GM21529 (cell line): Measurements from ENCODE around the gene ERMN.
"Not testable (repeated sequence)": the region's sequence is repeated elsewhere in the genome, so short reads cannot be mapped to it uniquely, and the experiment has no call there.

Experiments
- ATAC-seq: cut with Tn5 transposase; IDR thresholded peaks from one replicate; pipeline ENCODE4 v1.9.1; 2021; ENCODE audit not compliant: unreplicated experiment

Gene ERMN

DNA sequence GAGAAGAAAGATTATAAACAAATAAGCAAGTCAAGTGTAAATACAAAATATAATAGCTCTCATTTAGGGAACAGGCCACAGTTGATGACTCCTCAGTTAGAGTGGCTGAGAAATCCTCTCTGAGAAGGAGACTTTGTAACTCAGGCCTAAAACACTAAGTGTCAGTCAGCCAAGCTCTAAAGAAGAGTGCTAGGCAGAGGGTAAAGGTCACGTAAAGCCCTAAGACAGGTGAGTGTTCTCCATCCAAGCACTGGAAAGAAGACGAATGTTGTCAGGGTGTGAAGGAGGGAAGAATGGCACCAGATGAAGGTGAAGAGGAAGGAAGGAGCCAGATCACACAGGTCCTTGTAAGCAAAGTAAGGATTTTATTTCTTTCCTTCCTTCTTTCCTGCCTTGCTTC is 24.3 kb downstream of the ERMN start:
- ATAC-seq, result no peak

DNA sequence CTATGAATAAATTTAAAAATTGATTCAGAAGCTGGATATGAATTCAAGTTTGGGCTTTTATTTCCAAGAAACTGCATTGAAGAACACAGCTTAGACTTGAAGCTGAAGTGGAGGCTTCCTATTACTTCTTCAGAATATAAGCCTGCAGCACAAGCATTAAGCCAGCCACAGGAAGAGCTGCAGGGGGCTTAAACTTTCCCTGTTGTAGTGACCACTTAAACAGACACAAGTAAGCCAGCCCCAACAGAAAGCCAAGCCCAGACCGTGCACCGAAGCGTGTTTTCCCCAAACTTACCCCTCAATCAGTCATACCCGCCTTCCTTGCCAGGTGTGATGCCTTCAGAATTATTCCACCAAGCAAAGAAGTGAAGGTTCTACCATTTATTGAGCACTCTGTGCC is 28.7 kb downstream of the ERMN start:
- no peak for ATAC-seq

DNA sequence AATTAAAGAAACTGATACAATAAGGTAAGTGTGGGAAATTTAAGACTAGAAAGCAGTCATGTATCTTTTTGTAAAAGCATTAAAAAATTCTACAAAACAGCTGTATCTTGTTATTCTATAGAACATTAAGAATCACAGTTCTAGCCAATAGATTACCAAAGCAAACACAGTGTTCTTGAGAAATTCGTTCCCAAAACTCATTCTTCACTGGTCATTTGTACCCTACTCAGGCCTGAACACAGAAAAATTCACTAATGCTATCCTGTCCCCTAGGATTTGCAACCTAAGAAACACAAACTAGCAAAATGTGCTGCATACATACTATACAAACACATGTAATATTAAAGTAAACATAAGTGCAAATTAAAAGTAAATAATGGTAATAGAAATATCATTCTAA is 29.1 kb downstream of the ERMN start:
- ATAC-seq, result no peak

DNA sequence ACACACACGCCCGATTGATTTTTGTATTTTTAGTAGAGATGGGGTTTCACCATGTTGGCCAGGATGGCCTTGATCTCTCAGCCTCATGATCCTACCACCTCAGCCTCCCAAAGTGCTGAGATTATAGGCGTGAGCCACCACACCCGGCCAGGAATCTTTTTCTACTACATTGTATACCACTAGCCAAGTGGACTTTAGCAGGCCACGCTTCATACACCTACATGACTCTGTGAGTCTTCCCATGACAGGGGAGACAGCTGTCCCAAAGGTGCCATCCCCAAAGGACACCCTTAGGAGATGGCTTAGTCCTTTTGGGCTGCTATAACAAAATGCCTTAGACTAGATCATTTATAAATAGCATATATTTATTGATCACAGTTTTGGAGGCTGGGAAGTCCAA is 32.8 kb downstream of the ERMN start:
- no peak for ATAC-seq

DNA sequence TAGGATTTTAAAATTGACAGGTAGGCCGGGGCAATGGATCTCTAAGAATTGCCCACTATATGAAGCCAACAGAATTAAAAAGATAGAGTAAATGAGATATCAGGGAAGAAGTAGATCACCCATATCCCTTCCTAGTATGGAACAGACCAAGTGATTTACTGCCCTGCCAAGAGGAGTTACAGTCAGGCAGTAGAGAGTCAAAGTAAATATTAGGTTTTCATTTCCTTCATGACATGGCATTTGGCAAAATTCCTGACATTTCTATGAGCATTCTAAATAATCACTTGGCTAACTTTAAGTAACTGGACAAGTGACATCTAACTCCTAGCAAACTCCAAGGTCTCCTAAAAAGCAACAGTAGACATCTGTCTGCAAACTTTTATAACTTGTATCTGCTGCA is 34.6 kb downstream of the ERMN start:
- ATAC-seq, result no peak

DNA sequence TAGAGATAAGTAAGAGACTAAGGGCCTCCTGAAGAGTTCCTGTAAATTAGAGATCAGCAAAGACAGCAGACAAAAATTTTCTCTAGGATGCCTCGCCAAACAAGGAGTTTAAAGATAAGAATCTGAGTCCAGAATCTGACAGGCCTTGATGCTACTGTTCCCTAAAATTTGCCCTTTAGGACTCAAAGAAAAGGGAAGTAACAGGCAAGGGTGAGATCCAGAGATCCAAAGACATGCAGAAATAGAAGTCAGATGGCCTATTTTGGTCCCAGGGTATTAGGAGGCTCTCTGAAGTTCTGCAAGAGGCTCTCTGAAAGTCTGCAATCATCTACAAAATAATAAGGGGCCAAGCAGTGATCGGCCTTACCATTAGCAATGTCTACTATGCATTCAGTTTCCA is 35.1 kb downstream of the ERMN start:
- no peak for ATAC-seq

DNA sequence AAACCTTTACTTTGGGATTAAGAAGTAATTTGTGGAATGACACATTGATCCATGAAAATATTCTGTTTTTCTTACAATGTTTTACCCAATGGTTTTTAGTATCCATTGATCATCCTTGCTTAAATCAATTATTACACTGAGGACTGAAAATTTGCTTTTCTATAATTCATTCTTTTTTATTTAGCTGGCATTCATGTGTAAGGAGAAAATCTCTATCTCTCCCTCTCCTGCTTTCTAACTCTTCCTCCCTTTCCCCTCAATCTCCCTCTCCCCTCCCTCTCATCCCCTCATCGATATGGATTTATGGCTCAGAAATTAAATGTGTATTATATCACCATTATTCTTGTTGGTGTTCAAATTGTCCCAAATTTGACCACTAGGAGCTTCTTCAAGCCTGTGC is 38.5 kb downstream of the ERMN start:
- ATAC-seq, result no peak

DNA sequence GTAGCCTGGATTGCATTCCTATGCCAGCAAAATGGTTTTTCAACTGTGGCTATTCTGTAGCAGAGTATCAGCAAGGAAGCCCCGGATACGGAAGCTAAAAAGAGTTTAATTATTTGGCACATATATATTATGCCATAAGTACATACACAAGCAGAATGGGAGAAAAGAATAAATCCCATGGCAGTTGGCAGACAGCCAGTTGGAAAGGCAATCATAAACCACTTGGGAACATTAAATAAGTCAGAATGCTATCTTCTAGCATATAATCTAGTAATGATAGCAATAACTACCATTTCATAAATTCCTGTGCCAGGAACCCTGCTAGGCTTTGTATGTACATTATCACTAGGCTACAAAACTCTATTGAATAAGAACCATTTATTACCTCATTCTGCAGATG is 42.2 kb downstream of the ERMN start:
- ATAC-seq, result no peak

DNA sequence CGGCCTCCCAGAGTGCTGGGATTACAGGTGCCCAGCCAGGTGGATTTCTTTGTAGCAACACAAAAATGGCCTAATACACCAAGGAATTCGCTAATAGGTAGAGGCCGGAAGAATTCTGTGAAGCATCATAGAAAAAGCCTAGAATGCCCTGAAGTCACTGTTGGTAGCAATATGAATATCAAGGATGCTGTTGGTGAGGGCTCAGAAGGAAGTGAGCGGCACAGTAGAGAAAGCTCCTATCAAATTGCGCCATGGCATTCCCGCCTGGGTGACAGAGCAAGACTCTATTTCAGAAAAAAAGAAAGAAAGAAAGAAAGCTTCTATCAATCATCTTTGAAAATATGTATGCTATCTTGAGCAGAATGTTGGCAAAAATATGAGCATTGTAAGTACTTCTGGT is 44.3 kb downstream of the ERMN start:
- no peak for ATAC-seq

DNA sequence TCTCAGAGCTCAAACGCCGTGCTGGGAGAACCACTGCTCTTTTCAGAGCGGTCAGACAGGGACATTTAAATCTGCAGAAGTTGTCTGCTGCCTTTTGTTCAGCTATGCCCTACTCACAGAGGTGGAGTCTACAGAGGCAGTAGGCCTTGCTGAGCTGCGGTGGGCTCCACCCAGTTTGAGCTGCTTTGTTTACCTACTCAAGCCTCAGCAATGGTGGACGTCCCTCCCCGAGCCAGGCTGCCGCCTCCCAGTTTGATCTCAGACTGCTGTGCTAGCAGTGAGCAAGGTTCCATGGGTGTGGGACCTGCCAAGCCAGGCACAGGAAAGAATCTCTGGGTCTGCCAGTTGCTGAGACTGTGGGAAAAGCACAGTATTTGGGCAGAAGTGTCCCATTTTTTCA is 46.3 kb downstream of the ERMN start:
- ATAC-seq, result not testable (repeated sequence)

DNA sequence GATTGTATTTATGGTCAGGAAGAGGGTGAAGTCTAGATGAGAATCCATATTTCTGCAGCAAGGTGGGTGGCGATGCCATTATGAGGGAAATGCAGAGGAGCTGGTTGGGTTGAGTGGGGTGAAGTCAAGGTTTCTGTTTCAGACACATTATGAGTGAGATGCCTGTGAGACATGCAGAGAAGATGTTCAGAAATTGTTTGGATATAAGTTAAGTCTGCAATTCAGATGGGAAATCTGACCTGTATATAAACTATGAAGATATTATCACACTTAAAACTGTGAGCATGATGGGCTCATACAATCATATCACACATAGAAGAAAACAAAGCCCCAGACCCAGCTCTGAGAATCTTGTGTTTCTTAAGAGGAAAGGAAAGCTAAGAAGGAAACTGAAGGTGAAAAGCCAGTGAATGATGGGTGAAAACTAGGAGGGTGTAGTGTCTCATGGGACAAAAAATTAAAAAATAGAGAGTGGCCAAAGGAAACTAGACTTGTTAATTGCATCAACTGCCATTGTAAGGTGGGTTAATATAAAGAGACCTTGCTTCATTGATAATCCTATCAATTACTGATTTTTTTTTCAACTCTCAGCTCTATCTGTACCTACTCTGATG is 53.9 kb downstream of the ERMN start:
- no peak for ATAC-seq

DNA sequence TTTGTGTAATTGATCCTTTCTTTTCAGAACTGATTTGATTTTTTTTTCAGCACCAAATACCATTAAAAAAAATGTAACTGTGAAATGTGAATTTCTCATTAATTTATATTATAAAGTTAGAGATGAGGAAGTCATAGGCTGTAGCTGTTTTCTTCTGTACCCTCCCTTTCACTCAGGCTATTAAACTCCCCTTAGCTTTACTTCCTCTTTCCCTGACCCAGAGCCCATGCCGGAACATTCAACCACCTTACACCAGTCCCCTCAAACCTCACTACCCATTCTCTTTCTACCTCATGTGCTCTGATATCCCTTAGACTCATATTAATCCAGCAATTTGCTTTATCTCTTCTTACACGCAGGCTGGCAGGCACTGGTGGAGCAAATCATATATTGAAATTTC is 55.7 kb downstream of the ERMN start:
- peak; percentile 53 for ATAC-seq

DNA sequence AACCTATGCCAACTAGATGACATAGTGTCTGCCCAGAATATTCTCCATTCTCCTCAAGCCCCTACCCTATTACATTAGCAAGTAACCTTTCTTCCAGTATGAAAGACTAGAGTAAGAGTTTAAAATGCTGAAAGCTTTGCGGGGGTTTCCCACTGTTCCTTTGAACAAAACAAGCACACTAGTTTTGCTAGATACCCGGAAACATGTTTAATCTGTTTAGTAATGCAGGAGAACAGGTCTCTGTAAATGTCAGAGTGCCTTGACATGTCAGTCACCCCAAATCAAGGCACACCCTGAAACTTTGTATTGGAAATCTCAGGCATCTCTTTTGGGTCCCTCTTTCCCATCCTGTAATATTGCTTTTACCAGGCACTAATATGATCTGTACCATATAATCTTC is 56.6 kb downstream of the ERMN start:
- no peak for ATAC-seq
